Lower leg skin (tissue), 3 donors: ENCODE results near the gene ACTA2.

Experiments
- POLR2A ChIP-seq, 2 donors: fragments of 450-650 bp; IDR thresholded peaks; one replicate each; pipeline ENCODE4 v1.6.1; 2016 to 2017; ENCODE audit warnings: antibody characterized with exemption in 2 of 2, mild to moderate bottlenecking in 1 of 2, moderate library complexity in 1 of 2
- TF ChIP-seq, protein P1 (sequence below), 3 donors: fragments of 450-650 bp; IDR thresholded peaks; one replicate each; pipeline ENCODE4 v1.5.1; 2016; ENCODE audit warnings: antibody characterized with exemption in 3 of 3, mild to moderate bottlenecking in 3 of 3, moderate library complexity in 2 of 3

DNA sequence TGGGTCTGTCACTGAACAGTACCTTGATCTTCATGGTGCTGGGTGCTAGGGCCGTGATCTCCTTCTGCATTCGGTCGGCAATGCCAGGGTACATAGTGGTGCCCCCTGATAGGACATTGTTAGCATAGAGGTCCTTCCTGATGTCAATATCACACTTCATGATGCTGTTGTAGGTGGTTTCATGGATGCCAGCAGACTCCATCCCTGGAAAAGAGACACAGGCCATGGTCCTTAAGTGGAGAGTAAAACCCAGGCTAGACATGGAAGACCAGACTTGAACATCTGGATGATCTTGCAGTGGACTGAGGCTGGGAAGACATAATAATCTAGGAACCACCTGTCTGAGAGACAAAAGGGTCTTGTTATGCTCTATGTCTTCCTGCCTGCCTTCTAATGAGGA is 14.5 kb downstream of the ACTA2 start:
- TF ChIP-seq, protein P1, sequence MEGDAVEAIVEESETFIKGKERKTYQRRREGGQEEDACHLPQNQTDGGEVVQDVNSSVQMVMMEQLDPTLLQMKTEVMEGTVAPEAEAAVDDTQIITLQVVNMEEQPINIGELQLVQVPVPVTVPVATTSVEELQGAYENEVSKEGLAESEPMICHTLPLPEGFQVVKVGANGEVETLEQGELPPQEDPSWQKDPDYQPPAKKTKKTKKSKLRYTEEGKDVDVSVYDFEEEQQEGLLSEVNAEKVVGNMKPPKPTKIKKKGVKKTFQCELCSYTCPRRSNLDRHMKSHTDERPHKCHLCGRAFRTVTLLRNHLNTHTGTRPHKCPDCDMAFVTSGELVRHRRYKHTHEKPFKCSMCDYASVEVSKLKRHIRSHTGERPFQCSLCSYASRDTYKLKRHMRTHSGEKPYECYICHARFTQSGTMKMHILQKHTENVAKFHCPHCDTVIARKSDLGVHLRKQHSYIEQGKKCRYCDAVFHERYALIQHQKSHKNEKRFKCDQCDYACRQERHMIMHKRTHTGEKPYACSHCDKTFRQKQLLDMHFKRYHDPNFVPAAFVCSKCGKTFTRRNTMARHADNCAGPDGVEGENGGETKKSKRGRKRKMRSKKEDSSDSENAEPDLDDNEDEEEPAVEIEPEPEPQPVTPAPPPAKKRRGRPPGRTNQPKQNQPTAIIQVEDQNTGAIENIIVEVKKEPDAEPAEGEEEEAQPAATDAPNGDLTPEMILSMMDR (IDR thresholded peaks at IDR 0.05): no peak
- TF ChIP-seq POLR2A (IDR thresholded peaks at IDR 0.05): no peak
